ENCODE measurements around the gene RRAGD.

Gene RRAGD

GRCh38 chr6:89371849-89372505 lies 40.1 kb downstream of the RRAGD start:
- peak; percentile 78 for DNase-seq

GRCh38 chr6:89368999-89369398 lies 43.1 kb downstream of the RRAGD start:
- no peak for DNase-seq

- DNase-seq, result peak; percentile 53
Observed at GRCh38 chr6:89368107-89368506, 44.0 kb downstream of the RRAGD start.

DNA sequence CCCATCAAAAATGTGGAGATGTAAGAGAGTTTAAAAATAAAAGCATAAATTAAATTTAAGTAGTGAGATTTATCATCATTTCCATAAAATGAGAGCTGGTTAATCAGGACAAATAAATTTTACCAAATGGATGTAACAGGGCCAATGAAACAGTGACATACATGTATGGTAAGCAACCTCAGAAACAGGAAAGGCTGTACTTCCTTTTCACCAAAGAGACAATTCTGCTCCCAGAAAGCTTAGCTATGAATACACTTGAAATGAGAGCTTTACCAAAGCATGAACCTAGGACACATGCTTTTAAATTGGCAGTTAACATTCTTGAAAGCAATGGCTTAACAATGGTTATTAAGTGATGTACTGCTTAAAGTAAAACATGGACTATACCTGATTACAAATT lies 47.5 kb downstream of the RRAGD start:
- DNase-seq, result no peak

DNA sequence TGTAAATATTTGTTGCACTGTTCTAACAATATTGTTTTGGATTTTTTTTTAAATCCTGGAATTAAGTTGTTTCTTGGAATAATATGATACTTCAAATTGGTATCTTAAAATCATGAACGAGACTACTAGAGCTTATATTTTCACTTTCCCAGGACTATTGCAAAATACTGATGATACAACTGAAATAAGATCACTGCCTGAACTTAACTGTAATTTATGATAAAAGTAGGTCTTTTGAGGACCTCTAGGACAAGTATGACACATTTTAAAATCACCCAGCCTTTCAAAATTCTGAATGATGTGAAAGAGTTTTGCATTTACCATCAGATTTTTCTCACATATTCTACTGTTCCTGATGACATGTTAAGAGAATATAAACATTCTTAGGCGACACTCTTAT lies 50.9 kb downstream of the RRAGD start:
- DNase-seq, result no peak

GRCh38 chr6:89360415-89360999 lies 51.6 kb downstream of the RRAGD start:
- DNase-seq, result no peak

DNA sequence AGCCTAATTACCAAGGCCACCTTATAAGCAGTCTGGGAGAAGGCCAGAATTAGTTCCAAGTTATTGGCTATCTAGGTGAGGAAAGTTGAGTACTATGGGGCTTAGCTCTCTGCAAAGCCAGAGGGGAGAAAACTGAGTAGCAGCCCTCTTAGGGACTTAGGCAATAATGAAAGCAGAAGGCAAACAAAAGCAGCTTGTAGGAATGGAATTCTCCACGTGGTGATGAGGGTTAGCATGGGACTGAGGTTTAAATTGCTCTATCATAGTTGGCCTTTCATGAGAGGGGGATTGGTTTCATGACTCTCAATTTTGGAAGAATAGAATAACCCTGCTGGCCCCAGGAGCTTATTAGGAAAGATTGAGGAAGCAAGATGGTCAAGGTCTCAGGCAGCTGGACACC lies 52.5 kb downstream of the RRAGD start:
- no peak for DNase-seq

- no peak for DNase-seq
Observed at GRCh38 chr6:89357390-89357789, 54.7 kb downstream of the RRAGD start.

GRCh38 chr6:89356642-89357170 lies 55.4 kb downstream of the RRAGD start:
- DNase-seq, result no peak

GRCh38 chr6:89355511-89356194 lies 56.4 kb downstream of the RRAGD start:
- DNase-seq, result no peak

- no peak for DNase-seq
Observed at GRCh38 chr6:89353702-89354392, 58.2 kb downstream of the RRAGD start.

DNA sequence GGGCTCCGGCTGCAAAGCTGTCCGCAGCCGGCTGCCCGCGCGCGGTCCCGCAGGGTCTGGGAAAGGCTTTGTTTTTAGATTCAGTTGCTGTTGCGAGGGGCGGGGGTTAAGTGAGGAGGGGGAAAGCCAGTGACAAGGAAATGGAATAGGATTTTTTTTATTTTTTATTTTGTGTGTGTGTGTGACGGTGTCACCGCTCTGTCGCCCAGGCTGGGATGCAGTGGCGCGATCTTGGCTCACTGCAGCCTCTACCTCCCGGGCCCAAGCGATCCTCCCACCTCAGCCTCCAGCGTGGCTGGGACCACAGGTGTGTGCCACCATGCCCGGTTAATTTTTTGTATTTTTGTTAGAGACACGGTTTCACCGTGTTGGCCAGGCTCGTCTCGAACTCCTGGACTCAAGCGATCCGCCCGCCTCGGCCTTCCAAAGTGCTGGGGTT lies 58.9 kb downstream of the RRAGD start:
- DNase-seq, result peak; percentile 9

DNA sequence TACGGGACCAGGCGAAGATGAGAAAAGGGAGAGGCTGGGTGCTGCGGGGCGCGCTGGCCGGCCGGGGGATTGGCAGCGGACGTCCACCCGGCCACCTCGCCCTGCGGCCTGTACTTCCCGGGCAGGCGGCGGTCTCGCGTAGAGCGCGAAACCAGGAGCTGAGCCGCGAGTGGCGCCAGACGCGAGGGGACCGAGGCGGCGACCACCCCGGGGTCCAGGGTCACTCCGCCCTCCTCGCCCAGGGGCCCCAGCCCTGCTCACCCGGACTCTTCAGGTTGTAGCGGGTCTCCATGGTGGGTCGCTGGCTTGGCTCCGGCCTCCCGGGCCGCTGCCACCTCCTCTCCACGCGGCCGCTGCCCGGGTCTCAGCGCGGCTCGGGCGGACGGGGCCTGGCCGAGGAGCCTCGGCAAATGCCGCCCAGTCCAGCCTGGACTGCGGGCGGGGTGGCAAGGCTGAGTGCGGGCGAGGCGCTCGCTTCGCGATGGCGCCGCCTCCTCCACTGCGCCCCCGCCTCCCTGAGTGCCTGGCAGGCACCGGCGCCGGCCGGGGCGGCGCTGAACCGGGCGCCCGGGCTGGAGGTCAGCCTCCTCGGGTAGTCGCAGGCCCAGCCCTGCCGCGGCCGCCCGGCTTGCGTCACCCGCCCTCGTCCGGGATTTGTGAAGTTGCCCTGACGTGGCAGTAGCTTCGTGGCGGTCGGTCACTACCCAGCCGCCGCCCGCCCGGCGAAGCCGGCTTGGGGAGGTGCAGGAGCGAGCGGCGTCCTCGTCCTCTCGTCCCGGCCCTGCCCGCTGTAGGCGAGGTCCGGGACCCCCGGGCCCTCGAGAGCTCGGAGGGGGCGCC lies 59.6 kb downstream of the RRAGD start, which contains the start of gene UBE2J1:
UBE2J1 (minus strand) TSS at position 445 of the 840 bp plus-strand sequence; CDS start at position 292, 153 bp downstream.
- peak; percentile 71 for DNase-seq

- no peak for DNase-seq
Observed at GRCh38 chr6:89351671-89352277, 60.3 kb downstream of the RRAGD start.

- no peak for DNase-seq
Observed at GRCh38 chr6:89350281-89350966, 61.6 kb downstream of the RRAGD start.

DNA sequence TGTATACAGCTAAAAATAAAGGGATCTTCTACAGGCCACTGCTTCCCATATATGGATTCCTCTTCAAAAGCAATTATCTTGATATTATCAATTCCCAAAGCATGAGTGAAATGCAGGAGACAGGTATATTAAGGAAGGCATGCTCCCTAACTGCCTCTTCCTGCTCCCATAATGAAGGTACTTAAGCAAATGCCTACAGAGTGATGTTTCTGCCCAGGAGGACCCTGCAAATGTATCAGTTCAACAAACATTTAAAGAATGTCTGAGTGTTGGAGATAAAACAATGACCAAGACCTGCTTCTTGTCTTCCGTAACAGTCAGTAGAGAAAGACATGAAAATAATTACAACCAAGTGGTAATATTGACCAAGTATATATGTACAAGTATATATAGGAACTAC lies 63.7 kb downstream of the RRAGD start:
- DNase-seq, result no peak

DNA sequence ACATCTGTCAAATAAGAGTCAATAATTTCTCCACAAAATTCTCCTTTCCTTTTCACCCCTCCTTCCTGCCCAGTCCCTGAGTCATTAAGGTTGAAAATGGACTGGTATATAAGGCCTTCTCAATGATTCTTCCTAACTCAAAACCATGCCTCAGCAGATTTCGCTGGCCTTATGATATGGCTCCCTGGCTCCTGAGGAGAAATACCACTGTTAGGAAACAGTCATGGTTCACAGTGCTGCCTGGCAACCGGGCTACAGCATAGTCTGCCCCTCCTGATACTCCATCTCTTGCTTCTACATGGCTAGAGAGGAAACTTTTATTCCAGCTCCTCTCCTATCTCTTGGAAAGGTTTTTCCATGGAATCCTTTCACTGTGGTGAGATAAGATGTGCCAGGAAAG lies 64.2 kb downstream of the RRAGD start:
- no peak for DNase-seq

GRCh38 chr6:89346433-89346832 lies 65.6 kb downstream of the RRAGD start:
- DNase-seq, result no peak

DNA sequence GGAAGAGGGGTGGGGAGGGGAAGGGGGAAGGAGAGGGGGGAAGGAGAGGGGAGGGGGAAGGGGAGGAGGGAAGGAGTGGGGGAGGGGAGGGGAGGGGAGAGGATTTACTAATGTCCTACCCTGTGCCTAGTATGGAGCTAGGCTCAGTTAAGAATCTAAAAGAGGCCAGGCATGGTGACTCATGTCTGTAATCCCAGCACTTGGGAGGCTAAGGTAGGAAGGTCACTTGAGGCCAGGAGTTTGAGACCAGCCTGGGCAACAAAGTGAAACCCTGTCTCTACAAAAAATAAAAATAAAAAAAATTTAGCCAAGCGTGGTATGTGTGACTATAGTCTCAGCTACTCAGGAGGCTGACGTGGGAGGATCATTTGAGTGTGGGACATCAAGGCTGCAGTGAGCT lies 72.5 kb downstream of the RRAGD start:
- DNase-seq, result no peak

DNA sequence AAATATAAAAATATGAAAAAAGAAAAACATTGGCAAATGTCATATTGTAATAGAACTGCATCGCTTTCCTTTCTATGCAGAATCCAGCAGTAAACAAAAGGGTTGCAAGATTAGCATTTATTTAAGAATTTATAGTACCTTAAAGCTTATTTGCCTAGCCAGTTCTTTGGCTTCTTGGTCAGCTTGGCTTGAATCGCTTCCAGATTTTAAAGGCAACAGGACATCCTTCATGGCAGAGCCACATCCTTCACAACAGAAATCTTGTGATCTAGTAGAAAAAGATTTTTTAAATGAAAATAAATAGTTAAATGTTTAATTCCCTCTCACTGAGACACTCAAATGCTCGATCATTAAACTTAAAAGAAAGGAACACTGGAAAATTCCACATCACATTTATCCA lies 76.9 kb downstream of the RRAGD start:
- no peak for DNase-seq

- DNase-seq, result no peak
Observed at GRCh38 chr6:89330910-89331309, 81.2 kb downstream of the RRAGD start.
